ENCODE data around the gene BGN. TPM values are rescaled to one million over a fixed set of nuclear protein-coding genes. Genes with fewer than 3 reads are reported as not detected.

BGN gene
- total RNA-seq, 1 experiment from 2014 or later = 0.37 TPM

GRCh38 chrX:153454901-153455550 is 39.8 kb upstream of the BGN start:
- no peak for ATAC-seq
- intact Hi-C loops (cut with micrococcal nuclease) = no loop called here
- H3K36me3 ChIP-seq (ENCODE audit: control insufficient read depth in 1 of 2, insufficient read depth in 2 of 2, low read length in 2 of 2) = 0 out of 4 replicates have a peak, but pooled peaks cover 0 to 1% of the 10 kb centered on the region in 2 experiments

More at GRCh38 chrX:153454901-153455550, 39.8 kb upstream of the BGN start:
- Histone ChIP-seq H3K9ac (ENCODE audit: low read length) (no peak overlapping the region), H3K9me3 (ENCODE audit: control insufficient read depth in 1 of 2, insufficient read depth in 1 of 2, low read depth in 1 of 2, low read length in 2 of 2) (no peaks in the 10 kb centered on the region), H3K27ac (ENCODE audit: low read depth, low read length) (no peak overlapping the region), H3K79me2 (ENCODE audit: insufficient read depth, low read length) (no peaks in the 10 kb centered on the region), H4K20me1 (ENCODE audit: insufficient read depth) (no peaks in the 10 kb centered on the region), H3K9me2 (ENCODE audit: insufficient read depth) (no peaks in the 10 kb centered on the region), H3K27me3 (ENCODE audit: insufficient read depth, low read length) (no peaks in the 10 kb centered on the region), H3K4me3 (replicated peaks in 1 of 2; ENCODE audit: low read depth in 1 of 2, low read length in 2 of 2) (no peak overlapping the region), H3K4me1 (ENCODE audit: control insufficient read depth in 1 of 2, insufficient read depth in 2 of 2, low read length in 2 of 2) (no peaks in the 10 kb centered on the region), H3K4me2 (ENCODE audit: low read length) (no peak overlapping the region), H2AFZ (ENCODE audit: low read depth, low read length, poor library complexity, severe bottlenecking) (no peak overlapping the region)
- DNase-seq (ENCODE audit: low read depth, low spot score) = no peak
- ChIA-PET POLR2A (no interaction called here), RAD21 (ENCODE audit: low non-redundant PET in 1 of 2, low total read pairs in 2 of 2, uncharacterized antibody in 2 of 2, unreplicated experiment in 2 of 2) (no interaction called here), CTCF (no interaction called here)
- TF ChIP-seq SIN3A (IDR thresholded peaks at IDR 0.05; ENCODE audit: low read depth) (no peak), CTCF (IDR thresholded peaks at IDR 0.05 in 2 of 3, conservative IDR thresholded peaks at IDR 0.05 in 1 of 3; ENCODE audit: borderline replicate concordance in 1 of 3, insufficient read depth in 1 of 3, low read depth in 2 of 3, low read length in 2 of 3) (no peak), POLR2AphosphoS5 (IDR thresholded peaks at IDR 0.05; ENCODE audit: low read depth, low read length) (no peak), ZFX (IDR thresholded peaks at IDR 0.05) (no peak), REST (IDR thresholded peaks at IDR 0.05; ENCODE audit: low read depth) (no peak), YY1 (IDR thresholded peaks at IDR 0.05; ENCODE audit: extremely low read depth, insufficient replicate concordance, low read depth, low read length) (no peak), EGR1 (IDR thresholded peaks at IDR 0.05; ENCODE audit: low read depth) (no peak), SP1 (IDR thresholded peaks at IDR 0.05; ENCODE audit: low read depth) (no peak), POLR2A (IDR thresholded peaks at IDR 0.05; ENCODE audit: borderline replicate concordance, extremely low read depth, insufficient read depth, insufficient read length) (no peak), MAX (IDR thresholded peaks at IDR 0.05) (no peak)
- no TSS peak for BruUV-seq (replicated peaks)

Data from HCT116 (cell line).